H1 (cell line): ENCODE results near the gene PDE3A. TPM values are rescaled to one million over a fixed set of nuclear protein-coding genes. Genes with fewer than 3 reads are reported as not detected.

ENCODE experiments used
- CTCF ChIA-PET: fragments of 300-600 bp; sonication (Branson Sonifier 250); formaldehyde crosslinking; loops from one replicate; lab custom pipeline; 2021; ENCODE audit not compliant: partially characterized antibody; lab: Charles Lee
- POLR2A ChIA-PET: fragments of 300-600 bp; sonication (Branson Sonifier 250); formaldehyde crosslinking; loops from one replicate; lab custom pipeline; 2021; ENCODE audit warnings: inconsistent platforms; ENCODE audit not compliant: partially characterized antibody; lab: Charles Lee
- DNase-seq, 2 experiments: peaks; one replicate each; pipeline versions ENCODE4 v3.0.0 to v3.0.0-alpha.2; 2010 to 2022; ENCODE audit warnings: low spot score in 2 of 2, low read depth in 1 of 2, mixed read lengths in 1 of 2
- FAIRE-seq: peaks from 2 replicates; lab custom pipeline; 2011; peaks lifted over from hg19 to GRCh38; lab: Jason Lieb, UNC
- H2AFZ ChIP-seq: 2 replicates; pipeline ENCODE4 v1.8.1; 2012; ENCODE audit warnings: low read length, inconsistent platforms
- H2AK5ac ChIP-seq: 2 replicates; pipeline ENCODE4 v1.6.1; 2013; ENCODE audit warnings: low read depth, low read length
- H2BK120ac ChIP-seq: replicated peaks from 2 replicates; pipeline ENCODE3; 2013; ENCODE audit warnings: low read depth, low read length, inconsistent platforms
- H2BK12ac ChIP-seq: 2 replicates; pipeline ENCODE4 v1.6.1; 2013; ENCODE audit warnings: low read depth, low read length
- H2BK15ac ChIP-seq: 2 replicates; pipeline ENCODE4 v1.6.1; 2013; ENCODE audit warnings: low read length
- H2BK20ac ChIP-seq: 2 replicates; pipeline ENCODE4 v1.6.1; 2013; ENCODE audit warnings: low read length
- H2BK5ac ChIP-seq: 2 replicates; pipeline ENCODE4 v1.6.1; 2013; ENCODE audit warnings: low read depth, low read length
- H3K14ac ChIP-seq: 2 replicates; pipeline ENCODE4 v1.6.1; 2013; ENCODE audit warnings: inconsistent platforms; ENCODE audit not compliant: insufficient read length
- H3K18ac ChIP-seq: 2 replicates; pipeline ENCODE4 v1.6.1; 2013; ENCODE audit warnings: low read length; ENCODE audit errors: extremely low read depth
- H3K23ac ChIP-seq: 2 replicates; pipeline ENCODE4 v1.6.1; 2013; ENCODE audit warnings: inconsistent platforms; ENCODE audit not compliant: insufficient read length
- H3K23me2 ChIP-seq: 2 replicates; pipeline ENCODE4 v1.6.1; 2013; ENCODE audit warnings: low read depth, low read length
- H3K27ac ChIP-seq: 2 replicates; pipeline ENCODE4 v1.6.1; 2011; ENCODE audit warnings: low read depth, low read length, inconsistent platforms
- H3K27me3 ChIP-seq, 4 experiments: replicated peaks in 1 of 4; 1 replicate in 1 of 4; 2 replicates in 3 of 4; pipeline versions ENCODE4 v1.6.1 to v1.8.1; 2011 to 2013; ENCODE audit warnings: low read length in 3 of 4, mild to moderate bottlenecking in 3 of 4, inconsistent platforms in 2 of 4, mixed read lengths in 2 of 4, moderate library complexity in 1 of 4; ENCODE audit not compliant: control insufficient read depth in 3 of 4, insufficient read depth in 3 of 4; ENCODE audit errors: extremely low read depth in 1 of 4
- H3K36me3 ChIP-seq, 4 experiments: 2 replicates each; pipeline versions ENCODE4 v1.6.1 to v1.8.1; 2011 to 2013; ENCODE audit warnings: mild to moderate bottlenecking in 4 of 4, low read length in 3 of 4, moderate library complexity in 2 of 4, control low read depth in 1 of 4, inconsistent platforms in 1 of 4; ENCODE audit not compliant: insufficient read depth in 4 of 4, control insufficient read depth in 2 of 4
- H3K4ac ChIP-seq: replicated peaks from 2 replicates; pipeline ENCODE3; 2013; ENCODE audit warnings: low read length, low read depth, mixed read lengths, inconsistent platforms; ENCODE audit not compliant: insufficient read length
- H3K4me1 ChIP-seq, 4 experiments: replicated peaks in 1 of 4; 1 replicate in 1 of 4; 2 replicates in 3 of 4; pipeline versions ENCODE4 v1.6.1 to v1.8.1; 2011 to 2013; ENCODE audit warnings: low read length in 3 of 4, inconsistent platforms in 2 of 4, mixed read lengths in 1 of 4; ENCODE audit not compliant: insufficient read depth in 4 of 4, control insufficient read depth in 3 of 4
- H3K4me2 ChIP-seq, 2 experiments: 2 replicates each; pipeline versions ENCODE4 v1.6.1 to v1.8.1; 2011 to 2013; ENCODE audit warnings: low read depth in 2 of 2, low read length in 2 of 2, control low read depth in 1 of 2, inconsistent platforms in 1 of 2, mild to moderate bottlenecking in 1 of 2; ENCODE audit not compliant: insufficient read depth in 1 of 2
- H3K4me3 ChIP-seq, 4 experiments: fragments of 200-600, 300-600 bp in 1 of 4; sonication (generic), shearing (Covaris generic), sonication (Bioruptor Twin) in 1 of 4; 2 replicates each; pipeline versions ENCODE4 v1.5.1 to v1.8.1; 2011 to 2016; ENCODE audit warnings: low read length in 4 of 4, low read depth in 3 of 4, control low read depth in 2 of 4, inconsistent platforms in 2 of 4, mild to moderate bottlenecking in 2 of 4, mixed read lengths in 1 of 4, moderate library complexity in 1 of 4; ENCODE audit not compliant: insufficient read depth in 2 of 4; ENCODE audit errors: extremely low read depth in 1 of 4
- H3K56ac ChIP-seq: replicated peaks from 2 replicates; pipeline ENCODE3; 2013; ENCODE audit warnings: low read depth, mild to moderate bottlenecking, mixed read lengths, low read length, inconsistent platforms; ENCODE audit not compliant: insufficient read length
- H3K79me1 ChIP-seq: 2 replicates; pipeline ENCODE4 v1.6.1; 2013; ENCODE audit warnings: low read depth, low read length, control low read depth
- H3K79me2 ChIP-seq, 2 experiments: 2 replicates each; pipeline versions ENCODE4 v1.6.1 to v1.8.1; 2012 to 2013; ENCODE audit warnings: low read length in 2 of 2, mild to moderate bottlenecking in 2 of 2, inconsistent platforms in 1 of 2; ENCODE audit not compliant: insufficient read depth in 2 of 2, control insufficient read depth in 1 of 2
- H3K9ac ChIP-seq, 4 experiments: replicated peaks in 1 of 4; 1 replicate in 1 of 4; 2 replicates in 3 of 4; pipeline versions ENCODE4 v1.6.1 to v1.8.1; 2011 to 2013; ENCODE audit warnings: low read depth in 3 of 4, low read length in 3 of 4, control low read depth in 2 of 4, mild to moderate bottlenecking in 2 of 4, moderate library complexity in 2 of 4, inconsistent platforms in 1 of 4; ENCODE audit errors: extremely low read depth in 1 of 4
- H3K9me3 ChIP-seq, 2 experiments: 2 replicates each; pipeline versions ENCODE4 v1.6.1 to v1.8.1; 2012 to 2013; ENCODE audit warnings: mild to moderate bottlenecking in 2 of 2, moderate library complexity in 2 of 2, control low read depth in 1 of 2, inconsistent platforms in 1 of 2, low read depth in 1 of 2, low read length in 1 of 2, mixed read lengths in 1 of 2; ENCODE audit not compliant: insufficient read depth in 2 of 2
- H4K20me1 ChIP-seq, 2 experiments: replicated peaks in 1 of 2; 2 replicates each; pipeline versions ENCODE3 to v1.8.1; 2011 to 2013; ENCODE audit warnings: inconsistent platforms in 2 of 2, low read length in 2 of 2, mild to moderate bottlenecking in 1 of 2; ENCODE audit not compliant: insufficient read depth in 2 of 2, control insufficient read depth in 1 of 2
- H4K5ac ChIP-seq: 2 replicates; pipeline ENCODE4 v1.6.1; 2013; ENCODE audit warnings: low read length, low read depth, mixed read lengths, inconsistent platforms; ENCODE audit not compliant: insufficient read length
- H4K8ac ChIP-seq: 2 replicates; pipeline ENCODE4 v1.8.0; 2013; ENCODE audit warnings: mild to moderate bottlenecking, moderate library complexity, low read length, inconsistent platforms; ENCODE audit not compliant: insufficient read depth; ENCODE audit errors: extremely low read depth
- H4K91ac ChIP-seq: replicated peaks from 2 replicates; pipeline ENCODE3; 2013; ENCODE audit warnings: low read length, mixed read lengths, inconsistent platforms; ENCODE audit not compliant: insufficient read length
- ATF2 ChIP-seq: IDR thresholded peaks from 2 replicates; pipeline ENCODE4 v1.6.1; 2012; ENCODE audit warnings: low read length, inconsistent platforms
- EGR1 ChIP-seq: IDR thresholded peaks from 2 replicates; pipeline ENCODE4 v1.6.1; 2011; ENCODE audit warnings: low read depth, low read length, borderline replicate concordance
- FOSL1 ChIP-seq: IDR thresholded peaks from 2 replicates; pipeline ENCODE4 v1.6.1; 2011; ENCODE audit warnings: mild to moderate bottlenecking, low read depth, low read length, moderate library complexity; ENCODE audit not compliant: insufficient read depth
- GTF2F1 ChIP-seq: IDR thresholded peaks from 2 replicates; pipeline ENCODE4 v1.6.1; 2012; ENCODE audit warnings: low read depth, low read length, improper control_type of control experiment, borderline replicate concordance
- HDAC2 ChIP-seq, 2 experiments: fragments of 300-600 bp in 1 of 2; sonication (generic) in 1 of 2; IDR thresholded peaks; 2 replicates each; pipeline ENCODE4 v1.6.1; 2011 to 2012; ENCODE audit warnings: low read depth in 2 of 2, low read length in 2 of 2, mild to moderate bottlenecking in 2 of 2, moderate library complexity in 2 of 2, borderline replicate concordance in 1 of 2, inconsistent platforms in 1 of 2
- PHF8 ChIP-seq: fragments of 200-600 bp; sonication (generic); conservative IDR thresholded peaks from 2 replicates; pipeline ENCODE4 v1.7.1; 2012; ENCODE audit warnings: low read depth, mild to moderate bottlenecking, inconsistent platforms, low read length, moderate library complexity
- RBBP5 ChIP-seq: IDR thresholded peaks from 2 replicates; pipeline ENCODE4 v1.7.1; 2012; ENCODE audit warnings: low read depth, mild to moderate bottlenecking, inconsistent platforms, low read length, moderate library complexity, borderline replicate concordance
- USF2 ChIP-seq: IDR thresholded peaks from 2 replicates; pipeline ENCODE4 v1.6.1; 2011; ENCODE audit warnings: low read length, improper control_type of control experiment
- ZNF274 ChIP-seq: IDR thresholded peaks from 2 replicates; pipeline ENCODE4 v1.7.0; 2012; ENCODE audit warnings: low read length, borderline replicate concordance; ENCODE audit errors: extremely low read depth
- WGBS, 2 experiments: shearing (Covaris generic) in 1 of 2; methylation state at CpG; one replicate each; pipeline versions ENCODE4 v1.1.6 to v1.1.7; 2013 to 2015; ENCODE audit warnings: low lambda C conversion rate in 2 of 2, mixed read lengths in 2 of 2, inconsistent platforms in 1 of 2, low coverage in 1 of 2, missing lambda C conversion rate in 1 of 2; ENCODE audit not compliant: insufficient replicate concordance in 2 of 2, insufficient coverage in 1 of 2, insufficient read length in 1 of 2; ENCODE audit errors: extremely low coverage in 1 of 2, missing lambda C conversion rate in 1 of 2; 5-methylcytosine and 5-hydroxymethylcytosine counted together
- polyA plus RNA-seq, 7 experiments: library from polyadenylated mRNA; depleted of rRNA in 3 of 7; stranded (reverse) in 5 of 7; unstranded in 2 of 7; fragments of >200 nt in 5 of 7; fragments of 200-250 nt in 2 of 7; gene quantifications; 1 replicate in 5 of 7; 2 replicates in 1 of 7; 4 replicates in 1 of 7; pipeline versions ENCODE4 v1.2.1 to v1.2.3, GENCODE V29; 2011 to 2013; ENCODE audit warnings: missing spikeins in 2 of 7, mixed read lengths in 2 of 7
- total RNA-seq: library from RNA; stranded (reverse); fragmentation: NEBNext Ultra II Directional; extraction: Animal tissue kit (Norgen Biotek cat#: 25700); gene quantifications from 2 replicates; pipeline ENCODE4 v1.2.1, GENCODE V29; 2021

Gene PDE3A
- total and polyA plus RNA-seq, 2 of the 8 experiments (the other 6 are each of a cell fraction or from before 2014, with no cell fraction given) = 1.4 to 3.4 TPM

- Histone ChIP-seq H3K23ac (no peak overlapping the region), H2BK15ac (no peak overlapping the region), H3K23me2 (no peaks in the 10 kb centered on the region), H3K9ac (no peak overlapping the region), H2BK20ac (no peak overlapping the region), H3K79me2 (no peaks in the 10 kb centered on the region), H3K4me2 (no peak overlapping the region), H3K4me1 (peaks cover 0 to 8% (median 5%) of the 10 kb centered on the region in 4 experiments; a peak in 4 of 7 replicates), H3K18ac (no peak overlapping the region), H2AK5ac (no peak overlapping the region), H2BK120ac (no peak overlapping the region), H4K20me1 (no peaks in the 10 kb centered on the region), H3K4ac (no peak overlapping the region), H3K79me1 (no peaks in the 10 kb centered on the region), H3K27ac (no peak overlapping the region), H2BK12ac (no peak overlapping the region), H3K4me3 (no peak overlapping the region), H3K56ac (no peak overlapping the region), H4K8ac (no peak overlapping the region), H3K9me3 (no peaks in the 10 kb centered on the region), H3K36me3 (no peaks in the 10 kb centered on the region), H3K27me3 (no peaks in the 10 kb centered on the region), H4K91ac (no peak overlapping the region), H3K14ac (no peak overlapping the region), H2BK5ac (no peak overlapping the region), H4K5ac (no peak overlapping the region), H2AFZ (no peak overlapping the region)
- DNase-seq (no peak), FAIRE-seq (no peak)
- TF ChIP-seq FOSL1 (no peak), ATF2 (no peak), ZNF274 (no peak), PHF8 (no peak), EGR1 (no peak), GTF2F1 (no peak), HDAC2 (IDR thresholded peaks at IDR 0.05; ENCODE audit: borderline replicate concordance in 1 of 2, low read depth in 2 of 2, low read length in 2 of 2) (no peak), USF2 (no peak), RBBP5 (no peak)
- ChIA-PET POLR2A (no interaction called here), CTCF (interaction anchor here (1.4 kb wide), 1 partner anchor 10 kb away, joined by 5 read pairs; no protein-coding TSS in a partner anchor)
- 71% methylated on average over 3 of the region's 3 CpGs; no CpG with 5 or more reads in 1 of the 2 experiments for WGBS, 2 experiments
Measured at GRCh38 chr12:20411345-20411744, 43.0 kb downstream of the PDE3A start.
